Stimulated activated naive CD4-positive, alpha-beta T cell treated with Interleukin-2 at 50 U/mL for 16 hours (primary cell): ENCODE measurements around the gene SEMA4D.

Experiments
- DNase-seq: peaks from one replicate; lab custom pipeline; 2025; lab: John Stamatoyannopoulos, UW

The SEMA4D gene

GRCh38 chr9:89497978-89498851 lies at the start of gene SEMA4D:
SEMA4D (minus strand) TSS chr9:89498113; CDS start chr9:89405456, 92,657 bp downstream.
- DNase-seq = peak; percentile 60

- DNase-seq = no peak
These were observed 49.1 kb upstream of the SEMA4D start for GRCh38 chr9:89547000-89547399.

- no peak for DNase-seq
These were observed 46.4 kb upstream of the SEMA4D start for GRCh38 chr9:89544279-89544661.

- DNase-seq = no peak
These were observed 45.8 kb upstream of the SEMA4D start for GRCh38 chr9:89543621-89544278.

GRCh38 chr9:89543111-89543510 lies 45.2 kb upstream of the SEMA4D start:
- no peak for DNase-seq

GRCh38 chr9:89542401-89543021 lies 44.6 kb upstream of the SEMA4D start:
- DNase-seq = no peak

GRCh38 chr9:89541798-89542197 lies 43.9 kb upstream of the SEMA4D start:
- DNase-seq = no peak

GRCh38 chr9:89539374-89539773 lies 41.5 kb upstream of the SEMA4D start:
- DNase-seq = no peak

- no peak for DNase-seq
These were observed 41.0 kb upstream of the SEMA4D start for GRCh38 chr9:89538871-89539270.

GRCh38 chr9:89537166-89537565 lies 39.3 kb upstream of the SEMA4D start:
- DNase-seq = no peak

GRCh38 chr9:89536600-89536999 lies 38.7 kb upstream of the SEMA4D start:
- no peak for DNase-seq

- DNase-seq = no peak
These were observed 38.2 kb upstream of the SEMA4D start for GRCh38 chr9:89536145-89536574.

GRCh38 chr9:89535461-89535860 lies 37.5 kb upstream of the SEMA4D start:
- DNase-seq = no peak

- DNase-seq = no peak
These were observed 36.8 kb upstream of the SEMA4D start for GRCh38 chr9:89534515-89535287.

GRCh38 chr9:89533411-89534095 lies 35.6 kb upstream of the SEMA4D start:
- no peak for DNase-seq

- DNase-seq = no peak
These were observed 35.0 kb upstream of the SEMA4D start for GRCh38 chr9:89532944-89533343.

GRCh38 chr9:89532478-89532877 lies 34.6 kb upstream of the SEMA4D start:
- no peak for DNase-seq

- no peak for DNase-seq
These were observed 33.9 kb upstream of the SEMA4D start for GRCh38 chr9:89531766-89532165.

GRCh38 chr9:89530726-89531125 lies 32.8 kb upstream of the SEMA4D start:
- DNase-seq = no peak

GRCh38 chr9:89529243-89530035 lies 31.5 kb upstream of the SEMA4D start:
- no peak for DNase-seq

- no peak for DNase-seq
These were observed 30.6 kb upstream of the SEMA4D start for GRCh38 chr9:89528540-89528939.
